ENCODE results near the gene POLR2A.

Gene POLR2A

GRCh38 chr17:7484067-7484918 lies at the start of gene POLR2A:
Gene POLR2A (plus strand): TSS chr17:7484366.
- peak; percentile 96 to 99 (median 98) for DNase-seq (ENCODE audit: low read depth in 3 of 3, low spot score in 1 of 3)

GRCh38 chr17:7435676-7436555 lies 48.2 kb upstream of the POLR2A start:
- no peak for DNase-seq (ENCODE audit: low read depth in 3 of 3, low spot score in 1 of 3)

GRCh38 chr17:7436556-7437368 lies 47.4 kb upstream of the POLR2A start:
- peak; percentile 45 to 70 (median 66) for DNase-seq (ENCODE audit: low read depth in 3 of 3, low spot score in 1 of 3)

- no peak for DNase-seq (ENCODE audit: low read depth in 3 of 3, low spot score in 1 of 3)
Observed at GRCh38 chr17:7437369-7437863, 46.8 kb upstream of the POLR2A start.

- peak in 1 of 3 donors; percentile 49 for DNase-seq (ENCODE audit: low read depth in 3 of 3, low spot score in 1 of 3)
Observed at GRCh38 chr17:7437950-7438614, 46.1 kb upstream of the POLR2A start.

- DNase-seq (ENCODE audit: low read depth in 3 of 3, low spot score in 1 of 3) = no peak
Observed at GRCh38 chr17:7438656-7439460, 45.3 kb upstream of the POLR2A start.

- no peak for DNase-seq (ENCODE audit: low read depth in 3 of 3, low spot score in 1 of 3)
Observed at GRCh38 chr17:7439462-7440112, 44.6 kb upstream of the POLR2A start, which contains the start of gene FGF11. Gene FGF11 (plus strand): TSS chr17:7439512. CDS start chr17:7439621, 109 bp downstream.

GRCh38 chr17:7440113-7440833 lies 43.9 kb upstream of the POLR2A start:
- DNase-seq (ENCODE audit: low read depth in 3 of 3, low spot score in 1 of 3) = no peak

- DNase-seq (ENCODE audit: low read depth in 3 of 3, low spot score in 1 of 3) = no peak
Observed at GRCh38 chr17:7440834-7441195, 43.4 kb upstream of the POLR2A start.

- no peak for DNase-seq (ENCODE audit: low read depth in 3 of 3, low spot score in 1 of 3)
Observed at GRCh38 chr17:7441266-7441665, 42.9 kb upstream of the POLR2A start.

- no peak for DNase-seq (ENCODE audit: low read depth in 3 of 3, low spot score in 1 of 3)
Observed at GRCh38 chr17:7442142-7442541, 42.0 kb upstream of the POLR2A start.

- no peak for DNase-seq (ENCODE audit: low read depth in 3 of 3, low spot score in 1 of 3)
Observed at GRCh38 chr17:7443499-7444485, 40.4 kb upstream of the POLR2A start.

- no peak for DNase-seq (ENCODE audit: low read depth in 3 of 3, low spot score in 1 of 3)
Observed at GRCh38 chr17:7444682-7445618, 39.2 kb upstream of the POLR2A start, which contains the start of gene CHRNB1. Gene CHRNB1 (plus strand): TSS chr17:7445061. CDS start chr17:7445128, 67 bp downstream.

- DNase-seq (ENCODE audit: low read depth in 3 of 3, low spot score in 1 of 3) = no peak
Observed at GRCh38 chr17:7445619-7445968, 38.6 kb upstream of the POLR2A start.

- DNase-seq (ENCODE audit: low read depth in 3 of 3, low spot score in 1 of 3) = no peak
Observed at GRCh38 chr17:7448461-7448860, 35.7 kb upstream of the POLR2A start.

GRCh38 chr17:7459961-7460545 lies 24.1 kb upstream of the POLR2A start:
- no peak for DNase-seq (ENCODE audit: low read depth in 3 of 3, low spot score in 1 of 3)
